A673 (cell line): ENCODE results near the gene STIMATE.

Experiments
- CTCF ChIP-seq: fragments of 300-800, 200-600 bp; sonication (generic); conservative IDR thresholded peaks from 2 replicates; pipeline ENCODE4 v1.5.1; 2017; ENCODE audit warnings: low read depth, mild to moderate bottlenecking, antibody characterized with exemption, low read length, moderate library complexity, mixed read lengths
- EZH2 ChIP-seq: fragments of 200-600 bp; sonication (generic); IDR thresholded peaks from 2 replicates; pipeline ENCODE4 v1.6.1; 2017; ENCODE audit warnings: borderline replicate concordance, low read depth, mild to moderate bottlenecking, mixed read lengths, antibody characterized with exemption, low read length; ENCODE audit not compliant: poor library complexity, severe bottlenecking

DNA sequence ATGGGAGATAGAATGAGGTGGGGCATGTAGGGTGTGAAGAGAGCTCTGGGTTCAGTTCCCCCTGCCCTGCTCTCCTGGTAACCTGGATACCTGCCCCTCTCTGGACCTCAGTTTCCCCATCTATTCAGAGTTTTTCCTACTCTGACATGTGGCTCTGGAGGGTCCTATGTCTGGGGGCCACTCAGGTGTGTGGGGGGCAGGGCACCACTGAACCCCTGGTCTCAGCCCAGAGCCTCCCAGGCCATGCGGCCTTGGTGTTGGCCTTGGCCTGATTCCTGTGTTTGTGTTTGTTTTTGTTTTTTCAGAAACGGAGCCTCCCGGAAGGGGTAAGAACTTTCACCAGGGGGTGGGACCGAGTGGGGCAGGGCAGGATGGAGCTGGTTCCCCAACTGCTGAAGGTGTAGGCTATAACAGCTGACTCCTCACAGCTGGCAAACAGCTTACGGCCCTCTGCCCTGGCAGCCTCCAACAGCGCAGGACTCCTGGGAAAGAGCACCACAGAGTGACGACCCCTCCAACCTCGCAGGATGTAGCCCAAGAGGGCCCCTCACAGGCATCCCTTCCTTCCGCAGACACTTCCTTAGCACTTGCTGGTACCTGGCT lies 101.9 kb downstream of the STIMATE start:
- no peak for TF ChIP-seq CTCF
- TF ChIP-seq EZH2: no peak
